HUDEP-2 (cell line): ENCODE results near the gene IFI27L2.

Source experiments
- DNase-seq, 76 experiments: peaks; one replicate each; lab custom pipeline; 2025; ENCODE audit not compliant: unreplicated experiment in 76 of 76; lab: John Stamatoyannopoulos, UW

Gene IFI27L2

GRCh38 chr14:94153750-94154342, 24.4 kb upstream of the IFI27L2 start:
- DNase-seq: no peak

- no peak for DNase-seq
Observed at GRCh38 chr14:94152676-94153075, 23.3 kb upstream of the IFI27L2 start.

GRCh38 chr14:94145902-94146527, 16.6 kb upstream of the IFI27L2 start:
- DNase-seq: no peak

GRCh38 chr14:94144765-94145164, 15.4 kb upstream of the IFI27L2 start:
- no peak for DNase-seq

- DNase-seq: no peak
Observed at GRCh38 chr14:94143711-94144110, 14.3 kb upstream of the IFI27L2 start.

GRCh38 chr14:94143239-94143638, 13.8 kb upstream of the IFI27L2 start:
- peak in 9 of 76 experiments; percentile 1 to 17 (median 7) for DNase-seq

- DNase-seq: no peak
Observed at GRCh38 chr14:94142836-94143235, 13.4 kb upstream of the IFI27L2 start.

- no peak for DNase-seq
Observed at GRCh38 chr14:94142247-94142646, 12.8 kb upstream of the IFI27L2 start.

GRCh38 chr14:94139421-94139820, 10.0 kb upstream of the IFI27L2 start:
- DNase-seq: no peak

- no peak for DNase-seq
Observed at GRCh38 chr14:94139006-94139405, 9.6 kb upstream of the IFI27L2 start.

GRCh38 chr14:94138251-94138650, 8.8 kb upstream of the IFI27L2 start:
- no peak for DNase-seq

GRCh38 chr14:94136575-94137331, 7.3 kb upstream of the IFI27L2 start:
- DNase-seq: peak in 71 of 76 experiments; percentile 8 to 88 (median 67)

GRCh38 chr14:94135476-94135875, 6.1 kb upstream of the IFI27L2 start:
- no peak for DNase-seq

GRCh38 chr14:94132285-94132887, 3.0 kb upstream of the IFI27L2 start:
- DNase-seq: peak in 48 of 76 experiments; percentile 7 to 69 (median 34)

- DNase-seq: peak in 45 of 76 experiments; percentile 2 to 49 (median 21)
Observed at GRCh38 chr14:94129758-94130414, 482 bp upstream of the IFI27L2 start.

GRCh38 chr14:94128216-94128839, 1.1 kb downstream of the IFI27L2 start:
- DNase-seq: no peak

- DNase-seq: no peak
Observed at GRCh38 chr14:94127330-94127729, 2.1 kb downstream of the IFI27L2 start.

- DNase-seq: no peak
Observed at GRCh38 chr14:94126800-94127199, 2.6 kb downstream of the IFI27L2 start.

GRCh38 chr14:94126419-94126677, 3.1 kb downstream of the IFI27L2 start:
- DNase-seq: no peak

- no peak for DNase-seq
Observed at GRCh38 chr14:94125659-94126418, 3.6 kb downstream of the IFI27L2 start.
